A673 (cell line): ENCODE measurements around the gene EPHA8. TPM values are rescaled to one million over a fixed set of nuclear protein-coding genes. Genes with fewer than 3 reads are reported as not detected.

Experiments
- BruUV-seq: library from RNA; stranded (reverse); fragments of 400-500 nt; replicated peaks from 2 replicates; lab custom pipeline; 2021; lab: Mats Ljungman, UMichigan
- CTCF ChIA-PET: fragments of 300-600 bp; sonication (Branson Sonifier 250); formaldehyde crosslinking; loops from one replicate; lab custom pipeline; 2022; ENCODE audit warnings: antibody characterized with exemption; lab: Charles Lee
- POLR2A ChIA-PET: fragments of 300-600 bp; sonication (Branson Sonifier 250); formaldehyde crosslinking; loops from one replicate; lab custom pipeline; 2022; ENCODE audit warnings: antibody characterized with exemption; ENCODE audit not compliant: low non-redundant PET; lab: Charles Lee
- DNase-seq: peaks from one replicate; pipeline ENCODE4 v3.0.0-alpha.2; 2015; ENCODE audit warnings: low spot score
- H3K27ac ChIP-seq: fragments of 200-600 bp; sonication (generic); 2 replicates; pipeline ENCODE4 v1.5.1; 2016; ENCODE audit warnings: mixed run types, low read depth, mild to moderate bottlenecking, mixed read lengths, antibody characterized with exemption, low read length; ENCODE audit not compliant: poor library complexity, severe bottlenecking
- H3K27me3 ChIP-seq: fragments of 200-600 bp; sonication (generic); replicated peaks from 2 replicates; pipeline ENCODE4 v1.6.1; 2017; ENCODE audit warnings: mixed run types, low read depth, mild to moderate bottlenecking, mixed read lengths, antibody characterized with exemption, low read length; ENCODE audit not compliant: insufficient read depth, poor library complexity
- H3K36me3 ChIP-seq: fragments of 200-600 bp; sonication (generic); 2 replicates; pipeline ENCODE4 v1.6.1; 2016; ENCODE audit warnings: mixed run types, mild to moderate bottlenecking, mixed read lengths, antibody characterized with exemption, low read length; ENCODE audit not compliant: insufficient read depth, poor library complexity, severe bottlenecking
- H3K4me1 ChIP-seq: fragments of 200-600 bp; sonication (generic); 2 replicates; pipeline ENCODE4 v1.6.1; 2017; ENCODE audit warnings: mixed run types, mild to moderate bottlenecking, mixed read lengths, antibody characterized with exemption, low read length; ENCODE audit not compliant: insufficient read depth, poor library complexity, severe bottlenecking
- H3K4me3 ChIP-seq: fragments of 200-600 bp; sonication (generic); 2 replicates; pipeline ENCODE4 v1.5.1; 2016; ENCODE audit warnings: low read depth, mixed run types, mild to moderate bottlenecking, mixed read lengths, low read length; ENCODE audit not compliant: poor library complexity, severe bottlenecking
- H3K9me3 ChIP-seq: fragments of 200-600 bp; sonication (generic); 2 replicates; pipeline ENCODE4 v1.6.1; 2016; ENCODE audit warnings: mixed run types, low read depth, mild to moderate bottlenecking, mixed read lengths, antibody characterized with exemption, low read length; ENCODE audit not compliant: poor library complexity, severe bottlenecking
- CTCF ChIP-seq: fragments of 300-800, 200-600 bp; sonication (generic); conservative IDR thresholded peaks from 2 replicates; pipeline ENCODE4 v1.5.1; 2017; ENCODE audit warnings: low read depth, mild to moderate bottlenecking, antibody characterized with exemption, low read length, moderate library complexity, mixed read lengths
- EZH2 ChIP-seq: fragments of 200-600 bp; sonication (generic); IDR thresholded peaks from 2 replicates; pipeline ENCODE4 v1.6.1; 2017; ENCODE audit warnings: borderline replicate concordance, low read depth, mild to moderate bottlenecking, mixed read lengths, antibody characterized with exemption, low read length; ENCODE audit not compliant: poor library complexity, severe bottlenecking
- intact Hi-C: fragments of 100-400 bp; cut with micrococcal nuclease; formaldehyde crosslinking; loops from one replicate; pipeline ENCODE4 v1.10.0; 2022; ENCODE audit not compliant: unreplicated experiment
- total RNA-seq: library from RNA; stranded (reverse); gene quantifications from 2 replicates; pipeline ENCODE4 v1.2.3, GENCODE V29; 2021

The EPHA8 gene
- total RNA-seq, 1 experiment from 2014 or later, result not detected

DNA sequence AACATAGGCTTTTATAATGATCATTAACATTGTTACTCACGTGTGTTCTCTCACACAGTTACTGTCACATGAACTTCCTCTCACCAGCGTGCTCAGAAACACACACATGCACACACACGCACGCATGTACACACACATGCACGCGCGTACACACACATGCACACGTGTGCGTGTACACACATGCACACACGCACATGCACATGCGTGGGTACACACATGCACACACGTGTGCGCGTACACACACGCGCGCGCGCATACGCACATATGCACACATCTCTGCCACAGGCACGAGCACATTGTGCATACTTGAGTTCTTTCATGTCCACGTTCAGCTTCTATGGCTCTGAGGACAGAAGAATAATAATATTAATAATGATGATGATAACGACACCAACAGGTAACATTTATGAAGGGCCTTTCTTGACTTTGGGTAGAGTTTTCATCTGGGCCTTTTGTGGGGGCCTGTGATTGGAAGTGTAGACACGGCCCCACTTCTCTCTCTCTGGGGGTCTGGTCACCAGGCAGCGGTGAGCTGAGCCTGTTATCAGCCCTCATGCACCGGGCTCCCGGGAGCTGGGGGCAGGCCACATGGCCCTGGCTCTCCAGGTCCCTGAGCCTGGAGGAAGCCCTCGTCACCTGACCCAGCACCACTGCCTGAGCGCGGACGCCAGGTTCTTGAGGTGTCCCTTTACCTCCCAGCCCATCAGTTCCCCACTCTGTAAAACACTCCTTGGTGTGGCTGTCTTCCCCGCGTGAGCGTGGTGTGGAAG is 7.0 kb downstream of the EPHA8 start:
- H3K27me3 ChIP-seq, result peaks cover 34% of the 10 kb centered on the region
- ChIA-PET POLR2A (interaction anchor here (0.6 kb wide), 1 partner anchor 139 kb away, joined by 3 read pairs; no protein-coding TSS in a partner anchor), CTCF (no interaction called here)
- H3K4me3 ChIP-seq, result no peak overlapping the region
- no peak for TF ChIP-seq EZH2
- TF ChIP-seq CTCF, result no peak
- H3K9me3 ChIP-seq, result no peaks in the 10 kb centered on the region
- no peaks in the 10 kb centered on the region for H3K36me3 ChIP-seq
- intact Hi-C loops, result no loop called here
- no TSS peak for BruUV-seq
- no peak overlapping the region for H3K27ac ChIP-seq
- no peaks in the 10 kb centered on the region for H3K4me1 ChIP-seq
- no peak for DNase-seq

DNA sequence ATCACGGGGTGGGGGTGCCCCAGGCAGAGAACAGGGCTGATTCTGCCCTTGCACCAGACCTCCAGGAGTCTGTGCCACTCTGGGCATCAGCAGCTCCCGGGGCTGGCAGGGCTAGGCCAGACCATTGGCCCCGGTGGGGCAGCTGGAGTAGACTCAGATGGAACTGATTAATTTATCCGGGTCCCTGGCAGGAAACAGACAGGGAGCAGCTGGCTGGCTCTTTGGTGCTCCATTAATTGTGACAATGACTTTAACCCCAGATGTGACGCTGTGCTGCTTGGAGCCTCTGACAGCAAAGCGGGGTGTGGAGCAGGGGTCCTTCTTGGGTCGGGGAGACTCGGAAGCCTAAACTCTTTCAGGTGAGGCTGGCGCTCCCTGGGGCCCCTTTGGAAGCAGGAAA is 9.5 kb downstream of the EPHA8 start:
- TF ChIP-seq CTCF (no peak), EZH2 (no peak)
- BruUV-seq, result no TSS peak
- Histone ChIP-seq H3K36me3 (no peaks in the 10 kb centered on the region), H3K9me3 (peaks cover 2% of the 10 kb centered on the region), H3K27ac (no peak overlapping the region), H3K4me3 (no peak overlapping the region), H3K4me1 (no peaks in the 10 kb centered on the region), H3K27me3 (peaks cover 15% of the 10 kb centered on the region)
- intact Hi-C loops, result no loop called here
- CTCF ChIA-PET, result no interaction called here
- no peak for DNase-seq
- POLR2A ChIA-PET, result interaction anchor here (0.6 kb wide), 1 partner anchor 11 kb away, joined by 3 read pairs; no protein-coding TSS in a partner anchor

DNA sequence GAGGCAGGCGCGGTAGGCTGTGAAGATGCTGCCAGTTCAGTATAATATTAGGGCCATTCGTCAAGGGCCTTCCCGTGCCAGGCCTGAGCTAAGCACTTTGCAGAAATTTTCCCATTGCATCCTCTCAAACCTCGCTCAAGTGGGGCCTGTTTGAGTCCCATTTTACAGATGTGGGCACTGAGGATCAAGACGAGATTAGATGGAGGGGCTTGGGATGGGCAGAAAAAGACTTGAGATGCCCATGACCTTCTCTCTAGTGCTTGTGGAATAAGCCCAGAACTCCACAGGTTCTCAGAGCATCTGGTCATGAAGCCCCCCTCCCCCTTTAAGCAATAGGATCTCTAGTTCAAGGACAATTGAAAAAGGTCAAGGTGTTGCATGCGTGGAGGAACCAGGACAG is 9.9 kb downstream of the EPHA8 start:
- intact Hi-C loops, result no loop called here
- Histone ChIP-seq H3K9me3 (peaks cover 6% of the 10 kb centered on the region), H3K36me3 (no peaks in the 10 kb centered on the region), H3K4me1 (no peaks in the 10 kb centered on the region), H3K27ac (no peak overlapping the region), H3K27me3 (peaks cover 11% of the 10 kb centered on the region), H3K4me3 (no peak overlapping the region)
- ChIA-PET POLR2A (interaction anchor here (0.6 kb wide), 1 partner anchor 12 kb away, joined by 3 read pairs; no protein-coding TSS in a partner anchor), CTCF (no interaction called here)
- BruUV-seq, result no TSS peak
- DNase-seq, result no peak
- TF ChIP-seq EZH2 (no peak), CTCF (no peak)
